Ureter (tissue), 1 donor: Measurements from ENCODE around the gene CDH23. TPM values are rescaled to one million over a fixed set of nuclear protein-coding genes. Genes with fewer than 3 reads are reported as not detected.
"Not testable (repeated sequence)": the region's sequence is repeated elsewhere in the genome, so short reads cannot be mapped to it uniquely, and the experiment has no call there.

Experiments
- DNase-seq: peaks from one replicate; pipeline ENCODE4 v3.0.0-alpha.2; 2020; ENCODE audit warnings: low spot score
- total RNA-seq: library from RNA; stranded (reverse); gene quantifications from one replicate; pipeline ENCODE4 v1.2.4, GENCODE V29; 2023
- donor health status: DM: yes; HTN: yes; CAD: no.

The CDH23 gene
- total RNA-seq: 79.3 TPM

GRCh38 chr10:71396711-71397295 is at the start of gene CDH23:
TSS of gene CDH23 (plus strand) at chr10:71396920. CDS start at chr10:71439832, 42,912 bp downstream.
- peak; percentile 61 for DNase-seq

- DNase-seq: no peak
These were observed 48.9 kb upstream of the CDH23 start for GRCh38 chr10:71347587-71348395.

GRCh38 chr10:71348850-71349249 is 47.9 kb upstream of the CDH23 start:
- DNase-seq: no peak

GRCh38 chr10:71349406-71349805 is 47.3 kb upstream of the CDH23 start:
- no peak for DNase-seq

GRCh38 chr10:71351087-71351486 is 45.6 kb upstream of the CDH23 start:
- DNase-seq: no peak

- DNase-seq: no peak
These were observed 44.9 kb upstream of the CDH23 start for GRCh38 chr10:71351628-71352319.

GRCh38 chr10:71353639-71354038 is 43.1 kb upstream of the CDH23 start:
- no peak for DNase-seq

- no peak for DNase-seq
These were observed 41.9 kb upstream of the CDH23 start for GRCh38 chr10:71354776-71355175.

- DNase-seq: no peak
These were observed 40.8 kb upstream of the CDH23 start for GRCh38 chr10:71355886-71356285.

- DNase-seq: no peak
These were observed 38.9 kb upstream of the CDH23 start for GRCh38 chr10:71357792-71358265.

- no peak for DNase-seq
These were observed 38.4 kb upstream of the CDH23 start for GRCh38 chr10:71358277-71358676.

GRCh38 chr10:71358906-71359305 is 37.8 kb upstream of the CDH23 start:
- DNase-seq: not testable (repeated sequence)

- DNase-seq: no peak
These were observed 37.2 kb upstream of the CDH23 start for GRCh38 chr10:71359364-71360046.

GRCh38 chr10:71360735-71361134 is 36.0 kb upstream of the CDH23 start:
- no peak for DNase-seq

GRCh38 chr10:71361581-71361980 is 35.1 kb upstream of the CDH23 start:
- DNase-seq: no peak

GRCh38 chr10:71362141-71362540 is 34.6 kb upstream of the CDH23 start:
- no peak for DNase-seq

- DNase-seq: no peak
These were observed 32.8 kb upstream of the CDH23 start for GRCh38 chr10:71363936-71364335.

- DNase-seq: no peak
These were observed 31.4 kb upstream of the CDH23 start for GRCh38 chr10:71365366-71365765.

- DNase-seq: no peak
These were observed 30.0 kb upstream of the CDH23 start for GRCh38 chr10:71366690-71367089.

GRCh38 chr10:71367271-71367670 is 29.4 kb upstream of the CDH23 start:
- DNase-seq: no peak

- DNase-seq: no peak
These were observed 28.5 kb upstream of the CDH23 start for GRCh38 chr10:71368176-71368575.

- DNase-seq: no peak
These were observed 28.1 kb upstream of the CDH23 start for GRCh38 chr10:71368643-71369042.
